Heart left ventricle (tissue), 16 donors: ENCODE results near the gene LYRM1. TPM values are rescaled to one million over a fixed set of nuclear protein-coding genes. Genes with fewer than 3 reads are reported as not detected.

Source experiments
- ATAC-seq, 4 donors: fragments of 200-7000 bp; cut with Tn5 transposase; one replicate each; pipeline ENCODE4 v1.9.1; 2020 to 2022; ENCODE audit warnings: moderate library complexity in 4 of 4, mild to moderate bottlenecking in 3 of 4, moderate number of reproducible peaks in 1 of 4
- DNase-seq, 5 donors: peaks; one replicate each; pipeline ENCODE4 v3.0.0-alpha.2; 2020
- H3K27ac ChIP-seq, 12 donors: fragments of 200-600 bp; sonication (generic) in 4 of 12; one replicate each; pipeline versions ENCODE4 v1.5.0 to v1.8.0; 2016 to 2022; ENCODE audit warnings: mild to moderate bottlenecking in 2 of 12
- H3K27me3 ChIP-seq, 9 donors: fragments of 200-600 bp; sonication (generic) in 2 of 9; one replicate each; pipeline versions ENCODE4 v1.5.1 to v1.8.0; 2016 to 2022; ENCODE audit warnings: mild to moderate bottlenecking in 3 of 9
- H3K36me3 ChIP-seq, 9 donors: fragments of 200-600 bp; sonication (generic) in 2 of 9; one replicate each; pipeline versions ENCODE4 v1.5.0 to v1.8.0; 2018 to 2022; ENCODE audit warnings: mild to moderate bottlenecking in 2 of 9
- H3K4me1 ChIP-seq, 12 donors: fragments of 200-600 bp; sonication (generic) in 4 of 12; one replicate each; pipeline versions ENCODE4 v1.5.0 to v1.8.0; 2016 to 2022; ENCODE audit warnings: mild to moderate bottlenecking in 3 of 12
- H3K4me3 ChIP-seq, 12 donors: fragments of 200-600 bp; sonication (generic) in 4 of 12; one replicate each; pipeline versions ENCODE4 v1.5.0 to v1.8.0; 2017 to 2022; ENCODE audit warnings: mild to moderate bottlenecking in 9 of 12, moderate library complexity in 4 of 12
- H3K9me3 ChIP-seq, 12 donors: fragments of 200-600 bp; sonication (generic) in 4 of 12; one replicate each; pipeline versions ENCODE4 v1.5.0 to v1.8.0; 2016 to 2022; ENCODE audit warnings: mild to moderate bottlenecking in 1 of 12
- POLR2A ChIP-seq, 2 donors: fragments of 450-650 bp; IDR thresholded peaks; one replicate each; pipeline ENCODE4 v1.6.1; 2017; ENCODE audit warnings: antibody characterized with exemption in 2 of 2, mild to moderate bottlenecking in 2 of 2, moderate library complexity in 2 of 2
- WGBS, 4 donors: extraction: QIAGEN DNeasy Blood & Tissue Kit in 2 of 4; methylation state at CpG; one replicate each; pipeline versions ENCODE4 v1.1.5 to v1.1.7; 2013 to 2018; 5-methylcytosine and 5-hydroxymethylcytosine counted together
- intact Hi-C, 10 donors: fragments of 100-400 bp; cut with DNase I; formaldehyde crosslinking; loops; one replicate each; pipeline versions ENCODE4 v1.11.1 to v1.14.2; 2022
- polyA plus RNA-seq, 2 donors: library from polyadenylated mRNA; stranded (reverse); fragments of 200-250 nt; gene quantifications; one replicate each; pipeline ENCODE4 v1.2.3, GENCODE V29; 2013
- total RNA-seq, 9 donors: library from RNA; depleted of rRNA in 2 of 9; stranded (reverse); fragments of >200 nt in 2 of 9; fragmentation: NEBNext Ultra II Directional in 3 of 9; extraction: Animal tissue kit (Norgen Biotek cat#: 25700) in 3 of 9; gene quantifications; one replicate each; pipeline versions ENCODE4 v1.1.0 to v1.2.4, GENCODE V29; 2016 to 2023
- TF ChIP-seq, protein P1 (sequence below), 12 donors: fragments of 200-600 bp; sonication (generic) in 4 of 12; IDR thresholded peaks; one replicate each; pipeline versions ENCODE4 v1.5.0 to v1.8.0; 2018 to 2022; ENCODE audit warnings: antibody characterized with exemption in 12 of 12, mild to moderate bottlenecking in 5 of 12
- donor health status: ischemic (EF 13 %, LVEDD 7.1; RV severe dilation, severe dysfunction).
- donor health status: healthy with polysubstance abuse.
- donor health status: DM: no; HTN: yes; CAD: no.
- donor health status: DM: no; HTN: no; CAD: no.
- donor health status: ischemic (EF 25% LVEDD 6.9; RV normal size, moderate dysfunction).
- donor health status: ischemic (EF 25% LVEDD 5.7; RV mildly dilated, moderate dysfunction).
- donor health status: healthy.
- donor health status: DM: yes; HTN: yes; CAD: no.
- donor health status: ischemic (EF 35%, LVEDD 5.7; RV mildly dilated, moderate dysfunction).
- donor health status: nonischemic (EF 11% LVEDD 7.7; RV severe dilation, severe dysfunction).
- donor health status: DM: yes; HTN: yes; CAD: no.
- donor health status: PGD.
- donor health status: ischemic (EF 29% LVEDD 5.4; RV normal size, mild dysfunction).
- donor health status: nonischemic (EF 23%, LVEDD 6.1; RV moderate dilation, normal function).

Gene LYRM1
- total and polyA plus RNA-seq, 11 donors: 40.2 to 124 (median 55.9) TPM

DNA sequence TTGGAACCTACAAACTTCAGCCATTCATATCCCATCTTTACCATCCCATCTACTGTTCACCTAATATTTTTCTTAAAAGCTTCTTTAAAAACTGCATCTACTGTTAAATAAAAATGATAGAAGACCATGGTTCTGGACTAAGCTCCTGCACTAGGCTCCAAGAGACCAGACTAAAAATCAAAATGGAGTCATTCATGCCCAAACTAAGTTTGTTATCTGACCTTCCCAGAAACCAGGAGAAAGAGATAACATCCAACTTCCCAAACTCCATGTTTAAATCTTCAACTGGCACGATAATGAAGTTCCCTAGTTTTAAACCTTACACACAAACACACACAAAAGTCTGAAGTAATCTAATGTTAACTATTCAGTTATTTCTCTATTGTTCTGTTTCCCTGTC is 14.3 kb upstream of the LYRM1 start:
- no peak for ATAC-seq

DNA sequence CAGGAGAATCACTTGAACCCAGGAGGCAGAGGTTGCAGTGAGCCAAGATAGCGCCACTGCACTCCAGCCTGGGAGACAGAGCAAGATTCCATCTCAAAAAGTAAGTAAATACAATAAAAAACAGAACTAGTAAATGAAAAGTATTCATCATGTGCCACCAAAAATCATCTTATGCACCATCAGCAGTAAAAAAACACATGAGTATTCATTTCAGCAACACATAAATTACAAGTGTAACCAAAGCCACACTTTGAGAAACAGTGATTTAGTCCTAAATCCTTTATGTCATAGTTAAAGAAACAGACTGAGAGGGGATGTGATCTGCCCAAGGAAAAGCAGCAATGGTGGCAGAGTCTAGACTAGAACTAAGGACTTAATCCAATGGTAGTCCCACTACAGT is 13.4 kb upstream of the LYRM1 start:
- peaks cover 0 to 65% (median 15%) of the 10 kb centered on the region in 12 donors for H3K4me1 ChIP-seq
- no peak for ATAC-seq

More for the DNA sequence above, 14.3 kb upstream of the LYRM1 start:
- TF ChIP-seq, protein P1, sequence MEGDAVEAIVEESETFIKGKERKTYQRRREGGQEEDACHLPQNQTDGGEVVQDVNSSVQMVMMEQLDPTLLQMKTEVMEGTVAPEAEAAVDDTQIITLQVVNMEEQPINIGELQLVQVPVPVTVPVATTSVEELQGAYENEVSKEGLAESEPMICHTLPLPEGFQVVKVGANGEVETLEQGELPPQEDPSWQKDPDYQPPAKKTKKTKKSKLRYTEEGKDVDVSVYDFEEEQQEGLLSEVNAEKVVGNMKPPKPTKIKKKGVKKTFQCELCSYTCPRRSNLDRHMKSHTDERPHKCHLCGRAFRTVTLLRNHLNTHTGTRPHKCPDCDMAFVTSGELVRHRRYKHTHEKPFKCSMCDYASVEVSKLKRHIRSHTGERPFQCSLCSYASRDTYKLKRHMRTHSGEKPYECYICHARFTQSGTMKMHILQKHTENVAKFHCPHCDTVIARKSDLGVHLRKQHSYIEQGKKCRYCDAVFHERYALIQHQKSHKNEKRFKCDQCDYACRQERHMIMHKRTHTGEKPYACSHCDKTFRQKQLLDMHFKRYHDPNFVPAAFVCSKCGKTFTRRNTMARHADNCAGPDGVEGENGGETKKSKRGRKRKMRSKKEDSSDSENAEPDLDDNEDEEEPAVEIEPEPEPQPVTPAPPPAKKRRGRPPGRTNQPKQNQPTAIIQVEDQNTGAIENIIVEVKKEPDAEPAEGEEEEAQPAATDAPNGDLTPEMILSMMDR (IDR thresholded peaks at IDR 0.05): no peak
- TF ChIP-seq POLR2A (IDR thresholded peaks at IDR 0.05): no peak
- 0 to 80% (median 39%) methylated on average over 1 of the region's 1 CpG for WGBS, 4 donors
- Histone ChIP-seq H3K4me3 (no peak overlapping the region), H3K27me3 (no peaks in the 10 kb centered on the region), H3K27ac (no peak overlapping the region), H3K4me1 (peaks cover 0 to 67% (median 16%) of the 10 kb centered on the region in 12 donors), H3K36me3 (peaks cover 0 to 27% (median 0%) of the 10 kb centered on the region in 9 donors), H3K9me3 (no peaks in the 10 kb centered on the region)
- no peak for DNase-seq
- intact Hi-C loops: no loop called here

DNA sequence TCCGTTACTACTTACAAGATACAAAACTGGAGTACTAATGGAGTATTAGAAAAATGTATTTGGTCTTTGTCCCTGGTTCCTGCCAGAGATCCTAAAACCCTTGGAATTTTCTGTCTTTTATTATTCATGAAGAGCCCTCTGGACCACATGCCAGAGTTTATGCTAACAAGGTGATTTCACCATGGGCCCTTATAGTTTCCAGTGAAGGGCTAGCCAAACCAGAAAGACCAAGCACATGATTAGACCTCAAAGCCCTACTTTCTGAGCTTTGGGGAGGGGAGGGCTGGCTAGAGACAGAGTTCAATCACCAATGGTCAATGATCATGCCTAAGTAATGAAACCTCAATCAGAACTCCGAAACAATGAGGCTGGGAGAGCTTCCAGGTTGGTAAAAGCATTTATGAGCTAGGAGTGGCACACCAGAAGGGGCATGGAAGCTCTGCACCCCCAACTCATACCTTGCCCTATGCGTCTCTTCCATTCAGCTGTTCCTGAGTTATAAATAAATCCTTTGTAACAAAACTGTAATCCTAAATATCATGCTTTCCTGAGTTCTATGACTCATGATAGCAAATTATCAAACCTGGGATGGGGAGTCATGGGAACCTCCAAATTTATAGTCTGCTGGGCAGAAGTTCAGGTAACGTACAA is 10.8 kb upstream of the LYRM1 start:
- H3K4me3 ChIP-seq: no peak overlapping the region
- no peaks in the 10 kb centered on the region for H3K27me3 ChIP-seq
- H3K9me3 ChIP-seq: no peaks in the 10 kb centered on the region
- DNase-seq (no peak), ATAC-seq (no peak)
- WGBS, 4 donors: 83 to 91% (median 87%) methylated on average over 4 of the region's 4 CpGs
- H3K36me3 ChIP-seq: peaks cover 0 to 61% (median 23%) of the 10 kb centered on the region in 9 donors
- H3K27ac ChIP-seq: no peak overlapping the region
- no peak for TF ChIP-seq POLR2A (IDR thresholded peaks at IDR 0.05)
- TF ChIP-seq, protein P1 (IDR thresholded peaks at IDR 0.05): no peak
- H3K4me1 ChIP-seq: peaks cover 0 to 54% (median 14%) of the 10 kb centered on the region in 12 donors
- intact Hi-C loops: no loop called here

More for the DNA sequence above, 13.4 kb upstream of the LYRM1 start:
- peak overlapping the region in 3 of 12 donors; percentile 12 to 48 (median 14) for H3K27ac ChIP-seq
- H3K36me3 ChIP-seq: peaks cover 0 to 36% (median 4%) of the 10 kb centered on the region in 9 donors
- H3K4me3 ChIP-seq: no peak overlapping the region
- no peaks in the 10 kb centered on the region for H3K27me3 ChIP-seq
- no peaks in the 10 kb centered on the region for H3K9me3 ChIP-seq
- TF ChIP-seq, protein P1 (IDR thresholded peaks at IDR 0.05): no peak
- no peak for TF ChIP-seq POLR2A (IDR thresholded peaks at IDR 0.05)
- intact Hi-C loops: no loop called here
- 89 to 98% (median 95%) methylated on average over 1 of the region's 1 CpG for WGBS, 4 donors
- no peak for DNase-seq

DNA sequence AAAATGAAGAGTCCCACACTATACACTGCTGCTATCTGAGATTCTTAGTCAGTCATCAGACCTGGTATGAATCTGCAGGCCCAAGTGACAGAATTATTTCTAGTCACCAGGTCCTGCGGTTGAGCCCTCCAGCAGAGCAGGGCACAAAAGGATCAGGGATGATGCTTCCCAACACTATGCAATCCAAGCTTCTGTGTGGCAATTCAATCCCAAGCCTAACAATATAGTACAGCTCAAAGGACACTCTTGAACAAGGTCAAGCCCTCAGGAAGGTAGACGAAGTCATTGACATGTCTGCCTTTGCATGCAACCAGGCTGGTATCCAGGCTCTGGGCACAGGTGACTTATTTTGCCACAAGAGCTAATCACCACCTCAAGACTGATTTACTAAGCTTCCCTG is 6.2 kb upstream of the LYRM1 start:
- TF ChIP-seq, protein P1 (IDR thresholded peaks at IDR 0.05): no peak
- TF ChIP-seq POLR2A (IDR thresholded peaks at IDR 0.05): no peak
- Histone ChIP-seq H3K9me3 (no peaks in the 10 kb centered on the region), H3K4me3 (no peak overlapping the region), H3K27ac (no peak overlapping the region), H3K27me3 (no peaks in the 10 kb centered on the region), H3K36me3 (peaks cover 0 to 71% (median 36%) of the 10 kb centered on the region in 9 donors), H3K4me1 (peaks cover 7 to 49% (median 26%) of the 10 kb centered on the region in 12 donors)
- intact Hi-C loops: no loop called here
- ATAC-seq (no peak), DNase-seq (no peak)
- WGBS, 4 donors: 45 to 68% (median 55%) methylated on average over 1 to 2 of the region's 2 CpGs
